HG03565 (cell line): ENCODE data around the gene POLR3H.
"Not testable (repeated sequence)": the region's sequence is repeated elsewhere in the genome, so short reads cannot be mapped to it uniquely, and the experiment has no call there.

Experiments
- ATAC-seq: cut with Tn5 transposase; IDR thresholded peaks from one replicate; pipeline ENCODE4 v1.9.1; 2021; ENCODE audit warnings: mild to moderate bottlenecking, moderate library complexity; ENCODE audit not compliant: unreplicated experiment

The POLR3H gene, protein sequence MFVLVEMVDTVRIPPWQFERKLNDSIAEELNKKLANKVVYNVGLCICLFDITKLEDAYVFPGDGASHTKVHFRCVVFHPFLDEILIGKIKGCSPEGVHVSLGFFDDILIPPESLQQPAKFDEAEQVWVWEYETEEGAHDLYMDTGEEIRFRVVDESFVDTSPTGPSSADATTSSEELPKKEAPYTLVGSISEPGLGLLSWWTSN

DNA sequence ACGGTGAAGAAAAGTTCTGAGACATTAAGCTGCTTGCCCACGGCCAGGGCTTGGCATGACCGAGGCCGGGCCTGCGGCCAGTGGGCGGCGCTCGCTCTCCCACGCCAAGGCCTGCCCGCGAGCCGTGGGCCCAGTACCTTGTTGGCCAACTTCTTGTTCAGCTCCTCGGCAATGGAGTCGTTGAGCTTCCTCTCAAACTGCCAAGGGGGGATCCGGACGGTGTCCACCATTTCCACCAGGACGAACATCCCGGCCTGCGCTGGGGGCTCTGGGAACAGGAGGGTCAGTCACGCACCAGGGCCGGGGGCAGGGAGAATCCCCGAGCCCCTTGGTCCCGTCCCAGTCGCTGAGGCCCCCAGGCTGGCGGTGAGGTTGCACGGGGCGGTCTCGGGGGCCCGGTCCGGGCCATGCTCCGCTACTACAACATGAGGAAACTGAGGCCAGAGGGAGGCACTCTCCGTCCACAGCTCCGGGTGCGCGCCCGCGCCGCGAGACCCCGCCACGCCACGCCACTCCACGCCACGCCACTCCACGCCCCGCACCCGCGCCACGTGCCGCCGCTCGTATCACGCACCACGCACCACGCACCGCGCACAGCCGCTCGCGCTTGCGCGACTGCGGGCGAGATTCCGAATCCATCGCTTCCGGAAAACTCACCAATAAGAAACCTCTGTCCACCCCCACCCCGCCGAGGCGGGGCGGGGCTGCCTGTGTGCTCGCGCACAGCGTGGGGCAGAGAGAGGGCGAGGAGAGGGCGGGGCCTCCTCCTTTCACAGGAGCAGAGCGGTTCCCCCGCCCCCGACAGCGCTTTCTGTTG lies at the start of gene POLR3H:
Gene POLR3H, minus strand, starts transcription at position 617 of the 817 bp plus-strand sequence. Its CDS starts 369 bp downstream, at position 248.
- ATAC-seq, result peak; percentile 82

DNA sequence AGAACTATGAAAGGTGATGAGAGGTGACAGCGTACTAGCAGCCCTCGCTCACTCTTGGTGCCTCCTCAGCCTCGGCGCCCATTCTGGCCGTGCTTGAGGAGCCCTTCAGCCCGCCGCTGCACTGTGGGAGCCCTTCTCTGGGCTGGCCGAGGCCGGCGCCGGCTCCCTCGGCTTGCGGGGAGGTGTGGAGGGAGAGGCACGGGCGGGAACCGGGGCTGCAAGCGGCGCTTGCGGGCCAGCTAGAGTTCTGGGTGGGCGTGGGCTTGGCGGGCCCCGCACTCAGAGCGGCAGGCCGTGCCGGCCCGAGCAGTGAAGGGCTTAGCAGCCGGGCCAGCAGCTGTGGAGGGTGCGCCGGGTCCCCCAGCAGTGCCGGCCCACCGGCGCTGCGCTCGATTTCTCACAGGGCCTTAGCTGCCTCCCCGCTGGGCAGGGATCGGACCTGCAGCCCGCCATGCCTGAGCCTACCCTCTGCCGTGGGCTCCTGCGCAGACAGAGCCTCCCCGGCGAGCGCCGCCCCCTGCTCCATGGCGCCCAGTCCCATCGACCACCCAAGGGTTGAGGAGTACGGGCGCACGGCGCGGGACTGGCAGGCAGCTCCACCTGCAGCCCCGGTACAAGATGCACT lies 49.2 kb upstream of the POLR3H start:
- ATAC-seq, result not testable (repeated sequence)

DNA sequence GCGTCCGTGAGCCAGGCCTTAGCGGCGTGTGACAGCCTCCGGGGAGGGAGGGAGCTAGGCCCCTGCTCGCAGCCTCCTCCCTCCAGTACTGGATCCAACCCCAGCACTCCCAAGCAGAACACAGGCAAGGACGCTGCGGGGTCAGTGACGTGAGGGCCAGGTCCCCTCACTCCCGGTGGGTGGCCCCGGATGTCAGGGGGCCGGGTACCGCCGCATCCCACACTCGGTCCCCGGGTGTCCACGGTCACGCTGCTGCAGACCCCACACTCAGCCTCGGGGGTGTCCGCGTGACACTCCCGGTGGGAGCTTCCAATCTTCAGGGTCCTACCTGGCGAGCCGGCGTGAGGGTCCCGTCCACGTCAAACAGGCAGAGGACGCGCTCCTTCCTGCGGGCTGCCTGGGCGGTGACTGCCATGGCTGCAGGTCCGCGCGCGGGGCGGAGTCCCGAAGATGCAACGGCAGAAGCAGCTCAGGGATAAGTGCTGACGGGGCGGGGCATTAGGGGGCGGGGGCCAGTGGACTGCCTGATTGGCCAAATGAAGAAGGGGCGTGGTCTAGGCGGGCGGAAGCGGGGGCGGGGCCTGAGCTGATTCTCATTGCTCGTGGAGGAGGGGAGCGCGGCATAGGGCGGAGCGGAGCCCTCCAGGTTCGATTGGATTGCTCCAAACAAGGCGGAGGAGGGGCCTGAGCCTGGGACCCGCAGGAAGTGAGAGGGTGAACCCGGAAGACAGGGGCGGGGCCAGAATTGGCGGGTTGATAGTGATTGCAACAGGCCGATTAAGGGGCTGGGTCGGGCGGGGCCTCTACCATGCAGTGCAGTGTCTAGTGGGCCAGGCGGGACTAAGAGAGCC lies 45.3 kb upstream of the POLR3H start, which contains the start of gene PMM1:
Gene PMM1, minus strand, starts transcription at position 450 of the 851 bp plus-strand sequence. Its CDS starts 35 bp downstream, at position 415.
- ATAC-seq, result peak; percentile 95

DNA sequence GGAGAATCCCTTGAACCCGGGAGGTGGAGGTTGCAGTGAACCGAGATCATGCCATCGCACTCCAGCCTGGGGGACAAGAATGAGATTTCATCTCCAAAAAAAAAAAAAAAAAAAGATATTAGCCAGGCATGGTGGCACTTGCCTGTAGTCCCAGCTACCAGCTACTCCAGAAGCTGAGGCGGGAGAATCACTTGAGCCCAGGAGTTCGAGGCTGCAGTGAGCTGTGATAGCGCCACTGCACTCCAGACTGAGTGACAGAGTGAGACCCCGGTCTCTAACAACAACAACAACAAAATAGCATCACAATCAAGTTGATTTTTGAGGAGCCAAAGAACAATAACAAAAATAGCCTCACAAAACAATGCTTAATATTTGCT lies 43.1 kb upstream of the POLR3H start:
- no peak for ATAC-seq

DNA sequence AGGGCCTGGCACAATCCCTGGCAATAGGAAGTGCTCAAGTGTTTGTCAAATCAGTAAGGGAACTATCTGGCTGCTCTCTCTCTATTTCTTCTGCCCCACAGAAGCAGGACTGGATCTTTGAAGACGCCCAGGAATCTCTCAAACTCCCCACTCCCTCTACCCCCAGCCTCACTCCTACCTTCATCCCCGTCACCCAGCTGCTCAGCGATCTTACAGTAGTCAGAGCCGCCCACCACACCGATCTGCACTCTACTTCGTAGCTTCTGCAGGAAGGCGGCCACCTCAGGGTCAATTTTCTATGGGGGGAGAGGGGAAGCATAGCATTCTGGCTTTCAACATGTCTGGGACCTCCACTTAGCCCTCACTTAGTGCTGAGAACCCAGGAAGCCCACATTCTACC lies 41.6 kb upstream of the POLR3H start:
- ATAC-seq, result no peak

DNA sequence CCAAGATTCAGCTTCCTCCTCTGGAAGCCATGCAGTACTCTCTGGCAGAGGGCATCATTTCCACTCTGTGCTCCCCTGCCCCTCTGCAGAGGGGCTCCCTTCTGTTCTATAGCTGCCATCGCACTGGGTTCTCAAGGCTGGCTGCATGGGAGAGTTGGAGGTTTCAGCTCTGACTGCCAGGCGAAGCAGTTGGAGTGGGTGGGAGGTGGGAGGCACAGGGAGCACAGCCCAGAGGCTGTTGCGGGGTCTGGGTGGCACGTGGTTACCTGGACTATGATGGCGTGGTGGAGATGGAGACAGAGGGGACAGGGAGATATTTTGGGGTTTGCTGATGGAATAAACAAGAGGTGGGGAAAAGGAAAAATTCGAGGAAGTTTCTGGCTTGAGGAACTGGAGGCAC lies 40.6 kb upstream of the POLR3H start:
- ATAC-seq, result no peak

DNA sequence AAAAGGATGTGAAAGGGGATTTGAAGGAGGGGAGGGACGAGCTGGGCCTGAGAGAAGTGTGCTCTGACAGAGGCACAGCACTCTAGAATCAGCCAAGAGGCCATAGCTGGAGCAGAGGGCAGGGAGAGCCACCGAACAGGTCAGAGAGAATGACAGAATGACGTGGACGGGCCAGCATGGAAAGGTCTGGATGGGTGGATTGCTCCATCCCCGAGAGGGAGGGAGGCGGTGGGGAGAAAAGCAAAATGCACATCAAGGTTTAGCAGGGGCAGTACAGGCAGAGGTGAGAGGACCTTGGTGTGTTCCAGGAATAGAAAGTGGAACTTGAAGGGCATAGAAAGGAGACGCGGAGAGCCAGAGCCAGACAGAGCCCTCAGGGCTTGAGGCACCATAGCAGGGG lies 38.4 kb upstream of the POLR3H start:
- no peak for ATAC-seq

DNA sequence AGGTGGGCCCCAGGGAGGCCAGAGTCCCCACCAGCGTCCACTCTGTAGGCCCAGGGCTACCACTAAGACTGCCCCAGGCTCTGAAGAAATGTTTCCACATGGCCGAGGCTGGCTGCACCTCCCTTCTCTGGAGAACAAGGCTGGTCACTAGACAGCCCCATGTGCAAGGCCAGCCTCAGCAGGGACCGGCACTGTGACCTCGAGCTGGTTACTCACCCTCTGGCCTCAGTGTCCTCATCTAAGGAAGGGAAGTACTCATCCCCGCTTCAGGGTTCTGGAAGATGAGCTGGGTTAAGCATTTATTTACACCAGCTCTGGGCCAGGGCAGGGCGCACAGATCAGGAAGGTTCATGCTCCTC lies 35.7 kb upstream of the POLR3H start:
- no peak for ATAC-seq

DNA sequence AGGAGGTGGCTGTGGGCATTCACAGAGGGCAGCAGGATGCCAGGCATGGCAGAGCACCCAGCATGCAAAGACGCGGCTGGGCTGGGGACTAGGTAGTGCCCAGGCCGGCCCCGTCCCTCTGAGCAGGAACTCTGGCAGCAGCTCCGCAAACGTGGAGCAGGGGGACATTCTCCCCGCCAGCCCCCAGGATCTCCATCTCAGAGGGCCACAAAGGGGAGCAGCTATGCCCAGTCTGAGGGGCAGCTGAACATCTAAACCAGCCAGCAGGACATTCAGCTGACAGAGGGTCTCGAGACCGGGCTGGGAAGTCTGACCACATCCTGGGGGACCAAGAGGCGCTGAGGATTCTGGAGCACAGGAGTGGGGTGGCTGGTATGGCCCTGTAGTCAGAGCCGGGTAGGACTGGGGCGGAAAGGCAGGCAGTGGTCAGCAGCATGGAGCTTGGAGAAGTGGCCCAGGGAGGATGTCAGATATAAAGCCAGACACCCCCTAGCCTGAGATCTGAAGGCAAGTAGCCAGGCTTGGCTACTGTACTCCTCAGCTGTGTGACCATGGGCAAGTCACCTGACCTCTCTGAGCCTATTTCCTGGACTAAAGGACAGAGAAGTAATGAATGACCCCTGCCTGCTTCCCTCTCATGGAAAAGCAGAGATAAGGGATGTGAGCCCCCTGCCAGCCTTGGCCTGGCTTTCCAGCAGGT lies 35.2 kb upstream of the POLR3H start:
- no peak for ATAC-seq

DNA sequence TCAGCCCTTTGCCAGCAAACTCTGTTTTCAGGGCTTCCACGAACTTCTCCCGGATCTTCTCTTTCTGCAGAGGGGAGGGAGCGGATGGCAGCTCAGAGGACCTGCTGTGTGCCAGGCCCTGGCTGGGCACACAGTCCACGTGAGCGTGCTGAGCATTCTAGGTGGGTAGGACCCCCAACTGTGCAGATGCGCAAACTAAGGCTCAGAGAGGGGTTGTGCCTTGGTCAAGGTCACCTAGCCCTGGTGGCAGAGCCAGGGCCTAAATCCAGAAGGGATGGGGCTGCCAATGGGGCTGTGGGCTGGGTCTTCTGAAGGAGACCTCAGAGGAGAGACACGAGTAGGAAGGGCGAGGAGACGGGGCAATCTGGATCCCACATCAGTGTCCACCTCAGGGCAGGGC lies 34.5 kb upstream of the POLR3H start:
- no peak for ATAC-seq

DNA sequence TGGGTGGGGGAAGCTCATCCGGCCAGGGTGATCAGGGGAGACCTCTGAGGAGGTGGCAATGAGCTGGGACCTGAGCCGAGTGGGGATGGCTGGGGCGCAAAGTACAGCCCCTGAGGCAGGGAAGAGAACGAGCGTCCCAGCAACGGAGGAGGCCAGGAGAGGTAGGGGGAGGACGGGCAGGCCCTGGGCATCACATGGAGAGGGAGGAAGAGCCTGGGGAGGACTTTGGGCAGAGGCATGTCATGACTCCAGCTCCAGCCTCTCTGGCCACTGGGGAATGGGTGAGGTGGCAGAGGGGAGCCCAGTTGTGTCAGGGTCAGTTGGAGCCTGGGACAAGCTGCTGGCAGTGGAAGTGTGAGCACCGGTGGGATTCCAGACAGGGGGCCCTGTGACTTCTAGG lies 33.8 kb upstream of the POLR3H start:
- no peak for ATAC-seq

DNA sequence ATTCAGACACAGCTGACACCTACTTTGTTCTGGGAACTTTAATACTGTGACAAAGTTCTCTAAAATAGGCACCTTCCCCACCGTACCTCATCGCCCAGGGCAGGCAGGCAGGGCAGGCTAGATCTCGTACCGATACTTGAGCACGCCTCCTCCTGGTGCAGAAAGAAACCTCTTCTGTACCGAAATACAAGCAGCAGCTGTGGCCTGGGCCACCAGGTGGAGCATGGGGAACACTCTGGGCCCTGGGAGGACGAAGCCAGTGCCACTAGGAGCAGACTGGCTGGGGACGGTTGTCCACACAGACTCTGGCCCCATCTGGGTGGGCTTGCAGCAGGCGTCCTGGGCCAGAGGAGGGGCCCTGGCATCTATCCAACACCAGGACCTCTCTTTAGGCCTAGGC lies 32.6 kb upstream of the POLR3H start:
- no peak for ATAC-seq

DNA sequence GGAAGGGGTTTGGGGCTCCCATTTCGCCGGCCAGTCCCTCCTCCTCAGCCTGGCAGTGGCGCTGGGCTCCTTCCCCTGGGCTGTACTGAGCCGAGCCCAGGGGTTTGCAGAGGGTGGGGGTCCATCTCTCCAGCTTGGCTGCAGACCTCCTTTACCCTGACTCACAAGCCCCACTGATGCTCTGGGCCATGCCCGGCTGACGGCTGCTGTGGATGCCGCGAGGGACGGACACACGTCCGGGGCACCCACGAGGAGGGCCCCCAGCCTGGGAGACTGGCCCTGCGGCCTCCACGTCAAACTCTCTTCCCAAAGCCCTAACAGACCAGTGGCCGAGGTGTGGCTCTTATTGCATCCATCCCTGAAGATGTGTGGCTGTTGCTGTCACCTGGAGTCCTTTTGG lies 31.3 kb upstream of the POLR3H start:
- no peak for ATAC-seq

DNA sequence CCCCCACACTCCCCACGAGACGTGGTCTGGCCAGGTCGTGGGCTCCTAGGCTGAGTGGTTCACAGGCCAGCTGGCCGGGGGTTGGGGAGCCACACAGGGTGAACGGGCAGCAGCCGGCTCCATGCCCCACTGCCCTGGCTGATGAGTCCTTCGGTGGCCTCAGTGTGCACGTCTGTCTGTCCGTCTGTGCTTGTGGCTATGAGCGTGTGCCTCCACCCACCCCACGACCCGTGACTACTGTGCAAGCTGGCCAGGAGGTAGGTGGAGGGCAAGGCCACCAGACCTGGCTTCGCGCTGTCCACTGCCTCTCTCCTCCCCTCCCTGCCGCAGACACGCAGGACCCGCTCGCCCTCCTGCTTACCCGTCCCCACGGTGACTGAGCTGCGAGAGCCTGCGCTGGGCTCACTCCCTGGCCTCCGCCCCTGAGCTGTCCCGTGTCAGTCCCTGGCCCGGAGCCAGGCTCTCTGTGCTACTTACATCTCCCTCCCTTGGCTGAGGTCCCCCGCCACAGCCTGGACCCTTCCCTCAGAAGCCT lies 30.6 kb upstream of the POLR3H start:
- no peak for ATAC-seq

DNA sequence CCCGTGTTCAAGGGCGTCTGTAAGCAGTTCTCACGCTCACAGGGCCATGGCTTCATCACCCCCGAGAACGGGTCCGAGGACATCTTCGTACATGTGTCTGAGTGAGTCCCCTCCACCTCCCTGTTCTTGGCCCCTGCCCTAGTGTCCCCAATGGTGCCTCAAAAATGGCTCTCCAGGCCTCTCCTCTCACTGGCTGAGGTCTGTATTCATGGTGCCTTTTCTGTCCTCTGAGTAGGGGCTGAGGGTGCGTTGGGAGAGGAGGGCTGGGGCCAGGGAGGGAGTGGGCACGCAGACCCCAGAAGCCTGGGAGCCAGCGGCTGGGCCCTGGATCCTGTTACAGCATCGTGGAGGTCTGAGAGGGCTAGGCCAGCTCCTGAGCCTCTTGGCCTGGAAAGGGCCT lies 29.4 kb upstream of the POLR3H start:
- no peak for ATAC-seq

DNA sequence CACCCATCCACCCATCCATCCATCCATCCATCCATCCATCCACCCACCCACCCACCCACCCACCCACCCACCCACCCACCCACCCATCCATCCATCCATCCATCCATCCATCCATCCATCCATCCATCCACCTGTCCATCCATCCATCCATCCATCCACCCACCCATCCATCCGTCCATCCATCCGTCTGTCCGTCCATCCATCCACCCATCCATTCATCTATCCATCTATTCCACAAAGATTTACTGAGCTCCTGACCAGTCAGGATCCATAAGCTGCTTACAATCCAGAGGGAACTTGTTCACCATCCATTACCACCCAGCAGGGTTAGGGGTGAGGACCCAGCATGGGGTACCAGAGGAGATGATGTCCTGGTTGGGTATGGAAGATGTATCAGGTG lies 28.0 kb upstream of the POLR3H start:
- not testable (repeated sequence) for ATAC-seq

DNA sequence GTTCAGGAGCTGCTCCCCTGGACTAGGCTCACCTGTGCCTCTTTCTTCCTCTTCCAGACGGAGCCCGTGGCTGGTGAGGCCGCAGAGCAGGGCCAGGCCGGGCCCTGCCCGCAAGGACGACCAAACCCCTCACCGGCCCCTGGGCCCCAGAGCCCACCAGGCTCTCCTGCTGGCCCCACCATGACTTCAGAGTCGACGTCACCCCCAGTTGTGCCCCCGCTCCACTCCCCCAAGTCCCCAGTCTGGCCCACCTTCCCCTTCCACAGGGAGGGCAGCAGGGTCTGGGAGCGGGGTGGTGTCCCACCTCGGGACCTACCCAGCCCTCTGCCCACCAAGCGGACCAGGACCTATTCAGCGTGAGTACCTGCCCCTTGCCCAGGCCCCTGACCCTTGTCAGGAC lies 27.5 kb upstream of the POLR3H start:
- no peak for ATAC-seq

DNA sequence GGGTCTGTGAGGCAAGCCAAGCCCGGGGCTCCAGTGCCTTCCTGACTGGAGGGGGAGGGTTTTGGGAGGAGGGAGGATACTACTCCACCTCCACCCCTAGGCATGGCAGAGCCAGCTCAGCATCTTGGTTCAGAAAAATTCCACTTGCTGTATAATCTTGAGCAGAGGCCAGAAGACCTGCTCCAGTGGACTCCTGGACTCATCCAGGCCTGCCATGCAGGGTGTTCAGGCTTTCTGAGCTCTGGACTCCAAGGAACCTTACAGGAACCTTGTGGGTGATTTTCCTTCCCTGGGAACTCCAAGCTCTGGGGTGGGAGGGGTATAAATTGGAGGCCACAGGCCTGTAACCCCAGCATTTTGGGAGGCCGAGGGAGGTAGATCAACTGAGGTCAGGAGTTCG lies 26.0 kb upstream of the POLR3H start:
- ATAC-seq, result no peak

DNA sequence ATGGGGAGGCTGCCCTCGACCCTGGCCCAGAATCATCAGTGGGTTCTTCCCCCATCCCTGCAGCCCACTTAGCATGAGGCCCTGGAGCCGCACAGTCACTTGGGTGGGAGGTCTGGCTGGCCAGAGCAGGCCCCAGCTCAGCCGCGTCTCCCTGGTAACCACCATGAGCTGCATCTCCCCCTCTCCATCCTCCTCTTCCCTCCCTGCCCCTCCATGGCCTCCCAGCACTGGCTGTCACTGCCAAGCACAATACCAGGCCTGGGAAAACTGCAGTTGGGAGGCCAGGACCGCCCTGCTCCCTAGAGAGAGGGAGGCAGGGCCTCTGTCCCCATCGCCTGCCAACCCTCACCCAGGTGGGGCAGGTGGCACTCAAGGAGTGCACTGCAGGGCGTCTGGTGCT lies 24.5 kb upstream of the POLR3H start:
- ATAC-seq, result no peak

DNA sequence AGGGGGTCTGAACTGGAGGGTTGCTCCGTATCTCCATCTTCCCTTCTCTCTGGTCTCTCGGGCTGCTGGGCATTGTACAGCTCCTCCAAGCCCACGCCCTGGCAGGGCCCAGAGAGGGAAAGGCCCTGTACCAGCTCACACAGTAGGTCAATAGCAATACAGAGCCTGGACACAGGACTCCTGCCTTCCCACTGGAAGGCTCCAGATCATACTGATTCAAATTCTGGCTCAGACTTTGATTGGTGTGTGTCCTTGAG lies 23.2 kb upstream of the POLR3H start:
- no peak for ATAC-seq
